NCI-H187 treated with DMSO at 0.1 percent for 48 hours (cell line): Measurements from ENCODE around the gene ZGRF1.
"Not testable (repeated sequence)": the region's sequence is repeated elsewhere in the genome, so short reads cannot be mapped to it uniquely, and the experiment has no call there.

ENCODE experiments used
- DNase-seq: peaks from one replicate; lab custom pipeline; 2025; lab: John Stamatoyannopoulos, UW

Gene ZGRF1

GRCh38 chr4:112636688-112637551 lies at the start of gene ZGRF1, which contains the start of gene LARP7:
TSS of gene ZGRF1 (minus strand) at chr4:112636909. CDS start at chr4:112633176, 3,733 bp downstream.
TSS of gene LARP7 (plus strand) at chr4:112637143. CDS start at chr4:112644670, 7,527 bp downstream.
- DNase-seq = peak; percentile 70

DNA sequence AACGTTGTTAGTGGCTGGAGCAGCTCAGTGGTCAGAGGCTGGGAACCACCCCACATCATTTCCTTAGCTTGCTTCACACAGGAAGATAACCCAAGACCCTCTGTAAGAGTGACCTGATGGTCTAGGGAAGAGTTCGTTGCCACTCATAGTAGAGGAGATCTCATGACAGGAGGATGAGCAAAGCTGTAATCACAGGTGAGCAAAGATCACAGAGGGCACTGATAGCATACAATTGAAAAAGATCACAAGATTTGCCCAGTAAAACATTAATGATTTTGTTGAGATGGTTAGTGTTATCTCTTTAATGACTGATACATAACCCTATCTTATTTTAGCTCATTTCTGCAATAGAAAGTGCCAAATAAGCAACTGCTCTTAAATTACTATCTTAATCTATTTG lies 44.3 kb upstream of the ZGRF1 start:
- DNase-seq = no peak

- DNase-seq = no peak
These were observed 40.9 kb upstream of the ZGRF1 start for GRCh38 chr4:112677519-112678091.

GRCh38 chr4:112674376-112674775 lies 37.7 kb upstream of the ZGRF1 start:
- DNase-seq = no peak

GRCh38 chr4:112673686-112674085 lies 37.0 kb upstream of the ZGRF1 start:
- DNase-seq = no peak

DNA sequence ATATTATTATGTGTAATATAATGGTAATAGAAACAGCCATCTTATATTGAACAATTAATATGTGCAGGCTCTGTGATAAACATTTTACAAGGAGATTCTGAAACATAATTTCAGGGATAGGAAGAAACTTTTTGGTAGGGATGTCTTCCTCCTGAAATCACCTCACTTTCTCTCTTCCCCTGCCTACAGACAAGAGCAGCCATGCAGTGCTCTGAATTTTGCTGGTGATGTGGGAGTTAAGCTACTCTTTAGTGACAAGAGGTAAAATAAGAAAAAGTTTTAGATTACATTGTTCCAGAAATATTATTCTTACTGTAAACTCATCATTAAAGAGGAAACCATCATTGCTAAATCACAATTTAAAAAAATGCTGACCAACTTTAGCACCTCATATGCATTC lies 36.4 kb upstream of the ZGRF1 start:
- DNase-seq = no peak

- no peak for DNase-seq
These were observed 31.4 kb upstream of the ZGRF1 start for GRCh38 chr4:112668131-112668530.

DNA sequence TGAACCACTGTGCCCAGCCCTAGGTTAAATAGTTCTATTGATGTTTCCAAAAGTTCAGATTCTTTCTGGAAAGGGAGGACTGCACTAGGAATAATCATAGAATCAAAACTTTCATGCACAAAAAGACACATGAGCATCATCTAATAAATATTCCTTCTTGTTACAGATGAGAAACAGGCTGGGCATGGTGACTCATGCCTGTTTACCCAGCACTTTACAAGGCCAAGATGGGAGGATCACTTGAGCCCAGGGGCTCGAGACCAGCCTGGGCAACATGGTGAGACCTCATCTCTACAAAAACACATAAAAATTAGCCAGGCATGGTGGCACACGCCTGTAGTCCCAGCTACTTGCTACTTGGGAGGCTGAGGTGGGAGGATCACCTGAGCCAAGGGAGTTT lies 27.9 kb upstream of the ZGRF1 start:
- no peak for DNase-seq

DNA sequence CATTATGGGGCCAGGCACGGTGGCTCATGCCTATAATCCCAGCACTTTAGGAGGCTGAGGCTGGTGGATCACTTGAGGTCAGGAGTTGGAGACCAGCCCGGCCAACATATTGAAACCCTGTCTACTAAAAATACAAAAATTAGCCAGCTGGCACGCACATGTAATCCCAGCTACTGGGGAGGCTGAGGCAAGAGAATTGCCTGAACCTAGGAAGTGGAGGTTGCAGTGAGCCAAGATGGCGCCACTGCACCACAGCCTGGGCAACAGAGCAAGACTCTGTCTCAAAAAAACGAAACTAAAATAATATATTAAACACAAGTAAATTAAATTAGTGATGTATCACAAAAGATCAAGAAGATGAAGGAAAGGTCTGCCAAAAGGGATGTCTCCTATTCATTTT lies 19.4 kb upstream of the ZGRF1 start:
- not testable (repeated sequence) for DNase-seq

- DNase-seq = no peak
These were observed 18.6 kb upstream of the ZGRF1 start for GRCh38 chr4:112655270-112655669.

GRCh38 chr4:112652216-112652615 lies 15.5 kb upstream of the ZGRF1 start:
- DNase-seq = no peak

DNA sequence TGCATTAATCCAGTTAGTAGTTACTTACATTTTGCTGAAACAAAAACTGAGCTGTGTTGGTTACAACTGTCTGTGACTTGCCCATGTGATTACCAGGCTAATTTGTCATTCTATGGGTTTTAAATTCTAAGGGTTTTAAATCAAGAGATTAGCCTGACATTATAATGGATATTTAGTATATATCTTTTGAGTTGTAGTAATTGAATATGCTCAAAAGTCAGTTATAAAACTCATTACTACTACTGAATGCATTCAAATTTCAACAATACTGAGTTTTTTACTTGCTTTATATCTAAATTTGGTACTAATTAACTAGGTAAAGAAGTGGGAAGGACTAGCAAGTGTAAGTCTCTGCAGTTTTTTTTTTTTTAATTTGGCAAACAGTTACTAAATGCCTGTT lies 14.9 kb upstream of the ZGRF1 start:
- DNase-seq = no peak

GRCh38 chr4:112650332-112650731 lies 13.6 kb upstream of the ZGRF1 start:
- no peak for DNase-seq

GRCh38 chr4:112649055-112649408 lies 12.3 kb upstream of the ZGRF1 start:
- DNase-seq = no peak

DNA sequence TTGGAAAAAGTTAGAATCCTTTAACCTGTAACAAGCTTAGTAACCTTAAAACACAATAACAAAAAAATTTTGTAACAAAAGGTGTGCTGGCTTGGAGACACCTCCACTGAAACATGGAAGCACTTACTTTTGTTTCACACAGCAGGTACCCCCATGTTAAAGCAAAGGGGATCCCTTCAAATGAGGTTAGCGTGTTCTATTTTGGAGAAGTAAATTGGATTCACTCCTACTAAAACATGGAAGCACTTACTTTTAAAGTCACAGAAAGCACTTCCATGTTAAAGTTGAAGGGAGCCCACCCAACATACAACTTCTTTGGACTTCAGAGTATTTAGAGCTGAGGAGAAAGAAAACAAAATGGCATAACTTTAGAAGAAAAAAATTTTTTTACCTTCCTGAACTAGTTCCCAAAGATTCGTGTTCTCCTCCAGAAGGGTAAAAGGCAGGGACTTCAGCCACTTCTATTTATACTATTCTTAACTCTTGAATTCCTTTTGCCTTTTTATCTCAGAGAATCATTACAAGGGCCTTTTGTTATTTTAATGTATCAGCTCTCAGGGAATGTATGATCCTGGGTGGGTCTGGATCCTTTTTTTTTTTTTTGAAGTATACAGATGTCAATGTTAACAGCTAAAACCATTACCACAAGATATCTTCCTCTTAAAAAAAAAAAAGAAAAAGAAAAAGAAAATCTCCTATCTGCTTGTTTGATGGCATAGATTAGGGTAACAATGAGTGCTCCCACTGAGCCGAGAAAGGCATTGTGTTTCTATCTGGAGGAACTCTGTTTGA lies 11.8 kb upstream of the ZGRF1 start:
- no peak for DNase-seq

DNA sequence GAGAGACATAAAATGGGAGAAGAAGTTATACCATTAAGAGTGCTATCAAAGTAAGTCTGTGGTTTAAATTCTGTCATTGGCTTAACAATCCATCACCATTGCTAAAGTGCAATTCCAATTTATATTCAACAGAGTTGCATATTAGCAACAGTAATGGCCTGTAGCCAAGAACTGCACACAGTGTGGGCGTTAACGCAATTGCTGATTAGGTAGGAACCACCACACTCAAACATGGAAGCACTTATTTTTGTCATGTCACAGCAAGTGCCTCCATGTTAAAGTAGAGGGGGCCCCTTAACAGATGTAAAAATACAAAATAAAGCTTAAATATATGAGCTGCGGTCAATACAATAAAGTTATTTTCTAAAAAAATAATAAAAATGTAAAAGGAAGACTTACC lies 11.1 kb upstream of the ZGRF1 start:
- no peak for DNase-seq

DNA sequence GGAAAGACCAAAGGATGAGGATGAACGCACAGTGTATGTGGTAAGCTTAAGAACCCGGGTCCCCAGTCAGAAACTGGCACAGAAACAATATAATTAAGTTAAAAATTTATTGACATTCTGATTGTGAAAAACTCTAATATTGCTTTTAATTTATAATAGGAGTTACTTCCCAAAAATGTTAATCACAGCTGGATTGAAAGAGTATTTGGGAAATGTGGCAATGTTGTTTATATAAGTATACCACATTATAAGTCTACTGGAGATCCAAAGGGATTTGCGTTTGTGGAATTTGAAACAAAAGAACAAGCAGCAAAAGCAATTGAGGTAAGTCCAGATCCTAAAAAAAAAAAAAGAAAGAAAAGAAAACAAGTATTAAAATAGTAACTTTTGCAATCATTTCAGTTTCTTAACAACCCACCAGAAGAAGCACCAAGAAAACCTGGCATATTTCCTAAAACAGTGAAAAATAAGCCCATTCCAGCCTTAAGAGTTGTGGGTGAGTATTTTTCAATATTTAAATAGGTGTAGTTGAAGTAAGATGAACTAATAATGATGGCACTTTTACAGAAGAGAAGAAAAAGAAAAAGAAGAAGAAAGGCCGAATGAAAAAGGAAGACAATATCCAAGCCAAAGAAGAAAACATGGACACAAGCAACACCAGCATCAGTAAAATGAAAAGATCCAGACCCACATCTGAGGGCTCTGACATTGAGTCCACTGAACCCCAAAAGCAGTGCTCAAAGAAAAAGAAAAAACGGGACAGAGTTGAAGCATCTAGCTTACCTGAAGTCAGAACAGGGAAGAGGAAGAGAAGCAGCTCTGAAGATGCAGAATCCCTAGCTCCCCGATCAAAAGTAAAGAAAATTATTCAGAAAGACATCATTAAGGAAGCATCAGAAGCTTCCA lies 10.2 kb upstream of the ZGRF1 start:
- DNase-seq = no peak

DNA sequence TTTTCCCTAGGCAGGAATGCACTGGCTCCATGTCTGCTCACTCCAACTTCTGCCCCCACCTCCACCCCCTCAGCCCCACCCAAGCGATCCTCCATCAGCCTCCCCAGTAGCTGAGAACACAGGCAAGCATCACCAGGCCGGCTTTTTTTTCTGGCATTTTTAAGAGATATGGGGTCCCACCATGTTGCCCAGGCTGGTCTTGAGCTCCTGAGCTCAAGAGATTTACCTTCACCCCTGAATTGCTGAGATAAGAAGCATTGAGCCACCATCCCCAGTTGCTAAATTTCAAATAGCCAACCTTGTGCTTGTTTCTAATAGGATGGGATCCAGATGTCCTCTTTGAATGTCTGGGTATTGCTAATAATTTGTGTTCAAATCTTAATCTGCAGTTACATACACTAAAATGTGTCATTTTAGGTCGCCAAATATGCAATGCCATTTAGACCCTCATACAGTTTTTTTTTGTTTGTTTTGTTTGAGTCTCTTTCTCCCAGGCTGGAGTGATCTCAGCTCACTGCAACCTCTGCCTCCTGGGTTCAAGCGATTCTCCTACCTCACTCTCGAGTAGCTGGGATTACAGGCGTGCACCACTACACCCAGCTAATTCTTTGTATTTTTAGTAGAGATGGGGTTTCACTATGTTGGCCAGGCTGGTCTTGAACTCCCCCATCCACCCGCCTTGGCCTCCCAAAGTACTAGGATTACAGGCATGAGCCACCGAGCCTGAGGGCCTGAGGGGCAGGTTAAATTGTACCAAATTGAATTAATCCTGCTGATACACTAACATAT lies 9.0 kb upstream of the ZGRF1 start:
- no peak for DNase-seq

GRCh38 chr4:112644595-112645535 lies 8.2 kb upstream of the ZGRF1 start:
- DNase-seq = not testable (repeated sequence)

DNA sequence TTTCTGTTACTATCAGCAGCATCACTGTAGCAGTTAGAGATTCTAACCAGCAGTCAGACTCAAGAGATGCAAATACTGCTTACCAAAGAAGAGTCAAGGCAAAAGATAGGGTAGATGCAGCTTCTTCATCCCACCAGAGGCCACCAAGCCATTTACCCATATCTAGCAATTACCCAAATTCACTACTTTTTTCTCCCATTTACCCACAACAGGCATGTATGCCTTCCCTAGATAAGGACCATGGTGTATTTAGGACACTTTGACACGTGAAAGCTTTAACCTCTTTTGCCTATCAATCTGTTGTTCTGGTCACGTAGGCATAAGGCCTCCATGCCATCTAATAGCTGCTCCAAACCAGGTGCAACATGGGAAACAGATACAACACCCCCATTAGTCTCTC lies 5.8 kb upstream of the ZGRF1 start:
- DNase-seq = no peak
